ENCODE data around the gene ZNF813. TPM values are rescaled to one million over a fixed set of nuclear protein-coding genes. Genes with fewer than 3 reads are reported as not detected.

The ZNF813 gene
- total and polyA plus RNA-seq, 9 of the 15 experiments (the other 6 are each of a cell fraction or from before 2014, with no cell fraction given) = 1.3 to 8.0 (median 5.3) TPM

DNA sequence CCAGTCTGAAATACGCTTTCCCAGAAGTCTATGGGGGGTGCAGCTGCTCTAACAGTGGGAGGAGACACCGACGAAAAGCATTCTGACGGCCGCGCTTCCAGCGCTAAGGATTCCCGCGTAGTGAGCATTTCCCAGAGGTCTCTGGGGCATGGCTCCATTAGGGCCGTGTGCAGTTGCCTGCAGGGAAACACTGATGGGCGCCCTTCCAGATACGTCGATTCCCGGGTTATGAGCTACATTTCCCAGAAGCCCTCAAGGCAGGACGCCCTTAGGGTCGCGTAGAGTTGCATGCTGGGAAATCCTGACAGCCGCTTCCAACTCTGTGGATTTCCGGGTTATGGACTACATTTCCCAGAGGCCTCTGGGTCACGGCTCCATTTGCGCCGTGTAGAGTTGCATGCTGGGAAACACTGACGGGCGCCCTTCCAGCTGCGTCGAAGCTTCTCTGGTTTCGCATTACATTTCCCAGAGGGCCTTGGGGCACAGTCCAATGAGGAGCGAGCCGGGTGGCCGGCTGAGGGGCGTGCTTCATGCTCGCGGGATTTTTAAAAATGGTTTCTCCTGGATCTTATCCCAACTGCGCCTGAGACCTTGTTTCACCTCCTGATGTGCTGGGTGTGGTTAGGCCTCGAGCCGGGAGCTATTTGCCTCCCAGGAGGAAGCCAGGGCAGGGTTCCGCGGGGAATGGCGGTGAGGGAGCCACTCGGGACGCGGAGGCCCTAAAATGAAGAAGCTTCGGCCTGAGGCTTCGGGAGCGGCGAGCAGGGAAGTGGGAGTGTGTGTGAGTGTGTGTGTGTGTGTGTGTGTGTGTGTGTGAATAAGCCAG lies 53.2 kb downstream of the ZNF813 start (continued):
- TF ChIP-seq HDAC3 (IDR thresholded peaks at IDR 0.05; ENCODE audit: borderline replicate concordance, partially characterized antibody) (no peak), THRAP3 (IDR thresholded peaks at IDR 0.05; ENCODE audit: borderline replicate concordance) (no peak), XRCC5 (IDR thresholded peaks at IDR 0.05; ENCODE audit: low read depth, low read length) (no peak), ZNF3 (CRISPR knock-in tag; IDR thresholded peaks at IDR 0.05) (no peak), HLTF (IDR thresholded peaks at IDR 0.05) (0 out of 2 replicates have a peak, but pooled peaks have one; percentile 28), DDX20 (tag; IDR thresholded peaks at IDR 0.05; ENCODE audit: low read depth) (no peak), DPF2 (IDR thresholded peaks at IDR 0.05) (no peak), RAD21 (CRISPR knock-in tag; conservative IDR thresholded peaks at IDR 0.05 in 1 of 2, IDR thresholded peaks at IDR 0.05 in 1 of 2) (no peak), DNMT1 (IDR thresholded peaks at IDR 0.05) (no peak), TCF3 (CRISPR knock-in tag; IDR thresholded peaks at IDR 0.05) (no peak), ELF1 (tag; IDR thresholded peaks at IDR 0.05) (peak; percentile 97), GTF2A2 (tag; IDR thresholded peaks at IDR 0.05) (no peak), IRF2 (CRISPR knock-in tag; IDR thresholded peaks at IDR 0.05) (no peak)
- TF ChIP-seq, protein P1, sequence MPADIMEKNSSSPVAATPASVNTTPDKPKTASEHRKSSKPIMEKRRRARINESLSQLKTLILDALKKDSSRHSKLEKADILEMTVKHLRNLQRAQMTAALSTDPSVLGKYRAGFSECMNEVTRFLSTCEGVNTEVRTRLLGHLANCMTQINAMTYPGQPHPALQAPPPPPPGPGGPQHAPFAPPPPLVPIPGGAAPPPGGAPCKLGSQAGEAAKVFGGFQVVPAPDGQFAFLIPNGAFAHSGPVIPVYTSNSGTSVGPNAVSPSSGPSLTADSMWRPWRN (IDR thresholded peaks at IDR 0.05; ENCODE audit: low read depth) = no peak
- TF ChIP-seq, protein P2, sequence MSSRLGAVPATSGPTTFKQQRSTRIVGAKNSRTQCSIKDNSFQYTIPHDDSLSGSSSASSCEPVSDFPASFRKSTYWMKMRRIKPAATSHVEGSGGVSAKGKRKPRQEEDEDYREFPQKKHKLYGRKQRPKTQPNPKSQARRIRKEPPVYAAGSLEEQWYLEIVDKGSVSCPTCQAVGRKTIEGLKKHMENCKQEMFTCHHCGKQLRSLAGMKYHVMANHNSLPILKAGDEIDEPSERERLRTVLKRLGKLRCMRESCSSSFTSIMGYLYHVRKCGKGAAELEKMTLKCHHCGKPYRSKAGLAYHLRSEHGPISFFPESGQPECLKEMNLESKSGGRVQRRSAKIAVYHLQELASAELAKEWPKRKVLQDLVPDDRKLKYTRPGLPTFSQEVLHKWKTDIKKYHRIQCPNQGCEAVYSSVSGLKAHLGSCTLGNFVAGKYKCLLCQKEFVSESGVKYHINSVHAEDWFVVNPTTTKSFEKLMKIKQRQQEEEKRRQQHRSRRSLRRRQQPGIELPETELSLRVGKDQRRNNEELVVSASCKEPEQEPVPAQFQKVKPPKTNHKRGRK (tag; IDR thresholded peaks at IDR 0.05) = no peak
- TF ChIP-seq, protein P3, sequence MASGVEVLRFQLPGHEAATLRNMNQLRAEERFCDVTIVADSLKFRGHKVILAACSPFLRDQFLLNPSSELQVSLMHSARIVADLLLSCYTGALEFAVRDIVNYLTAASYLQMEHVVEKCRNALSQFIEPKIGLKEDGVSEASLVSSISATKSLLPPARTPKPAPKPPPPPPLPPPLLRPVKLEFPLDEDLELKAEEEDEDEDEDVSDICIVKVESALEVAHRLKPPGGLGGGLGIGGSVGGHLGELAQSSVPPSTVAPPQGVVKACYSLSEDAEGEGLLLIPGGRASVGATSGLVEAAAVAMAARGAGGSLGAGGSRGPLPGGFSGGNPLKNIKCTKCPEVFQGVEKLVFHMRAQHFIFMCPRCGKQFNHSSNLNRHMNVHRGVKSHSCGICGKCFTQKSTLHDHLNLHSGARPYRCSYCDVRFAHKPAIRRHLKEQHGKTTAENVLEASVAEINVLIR (CRISPR knock-in tag; IDR thresholded peaks at IDR 0.05) = peak; percentile 62; the same call in 1 of the 2 replicates
- TF ChIP-seq, protein P4, sequence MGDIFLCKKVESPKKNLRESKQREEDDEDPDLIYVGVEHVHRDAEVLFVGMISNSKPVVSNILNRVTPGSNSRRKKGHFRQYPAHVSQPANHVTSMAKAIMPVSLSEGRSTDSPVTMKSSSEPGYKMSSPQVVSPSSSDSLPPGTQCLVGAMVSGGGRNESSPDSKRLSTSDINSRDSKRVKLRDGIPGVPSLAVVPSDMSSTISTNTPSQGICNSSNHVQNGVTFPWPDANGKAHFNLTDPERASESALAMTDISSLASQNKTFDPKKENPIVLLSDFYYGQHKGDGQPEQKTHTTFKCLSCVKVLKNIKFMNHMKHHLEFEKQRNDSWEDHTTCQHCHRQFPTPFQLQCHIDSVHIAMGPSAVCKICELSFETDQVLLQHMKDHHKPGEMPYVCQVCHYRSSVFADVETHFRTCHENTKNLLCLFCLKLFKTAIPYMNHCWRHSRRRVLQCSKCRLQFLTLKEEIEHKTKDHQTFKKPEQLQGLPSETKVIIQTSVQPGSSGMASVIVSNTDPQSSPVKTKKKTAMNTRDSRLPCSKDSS (IDR thresholded peaks at IDR 0.05; ENCODE audit: low read depth, partially characterized antibody) = no peak
- TF ChIP-seq, protein P5, sequence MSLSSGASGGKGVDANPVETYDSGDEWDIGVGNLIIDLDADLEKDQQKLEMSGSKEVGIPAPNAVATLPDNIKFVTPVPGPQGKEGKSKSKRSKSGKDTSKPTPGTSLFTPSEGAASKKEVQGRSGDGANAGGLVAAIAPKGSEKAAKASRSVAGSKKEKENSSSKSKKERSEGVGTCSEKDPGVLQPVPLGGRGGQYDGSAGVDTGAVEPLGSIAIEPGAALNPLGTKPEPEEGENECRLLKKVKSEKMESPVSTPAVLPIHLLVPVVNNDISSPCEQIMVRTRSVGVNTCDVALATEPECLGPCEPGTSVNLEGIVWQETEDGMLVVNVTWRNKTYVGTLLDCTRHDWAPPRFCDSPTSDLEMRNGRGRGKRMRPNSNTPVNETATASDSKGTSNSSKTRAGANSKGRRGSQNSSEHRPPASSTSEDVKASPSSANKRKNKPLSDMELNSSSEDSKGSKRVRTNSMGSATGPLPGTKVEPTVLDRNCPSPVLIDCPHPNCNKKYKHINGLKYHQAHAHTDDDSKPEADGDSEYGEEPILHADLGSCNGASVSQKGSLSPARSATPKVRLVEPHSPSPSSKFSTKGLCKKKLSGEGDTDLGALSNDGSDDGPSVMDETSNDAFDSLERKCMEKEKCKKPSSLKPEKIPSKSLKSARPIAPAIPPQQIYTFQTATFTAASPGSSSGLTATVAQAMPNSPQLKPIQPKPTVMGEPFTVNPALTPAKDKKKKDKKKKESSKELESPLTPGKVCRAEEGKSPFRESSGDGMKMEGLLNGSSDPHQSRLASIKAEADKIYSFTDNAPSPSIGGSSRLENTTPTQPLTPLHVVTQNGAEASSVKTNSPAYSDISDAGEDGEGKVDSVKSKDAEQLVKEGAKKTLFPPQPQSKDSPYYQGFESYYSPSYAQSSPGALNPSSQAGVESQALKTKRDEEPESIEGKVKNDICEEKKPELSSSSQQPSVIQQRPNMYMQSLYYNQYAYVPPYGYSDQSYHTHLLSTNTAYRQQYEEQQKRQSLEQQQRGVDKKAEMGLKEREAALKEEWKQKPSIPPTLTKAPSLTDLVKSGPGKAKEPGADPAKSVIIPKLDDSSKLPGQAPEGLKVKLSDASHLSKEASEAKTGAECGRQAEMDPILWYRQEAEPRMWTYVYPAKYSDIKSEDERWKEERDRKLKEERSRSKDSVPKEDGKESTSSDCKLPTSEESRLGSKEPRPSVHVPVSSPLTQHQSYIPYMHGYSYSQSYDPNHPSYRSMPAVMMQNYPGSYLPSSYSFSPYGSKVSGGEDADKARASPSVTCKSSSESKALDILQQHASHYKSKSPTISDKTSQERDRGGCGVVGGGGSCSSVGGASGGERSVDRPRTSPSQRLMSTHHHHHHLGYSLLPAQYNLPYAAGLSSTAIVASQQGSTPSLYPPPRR (CRISPR knock-in tag; IDR thresholded peaks at IDR 0.05; ENCODE audit: borderline replicate concordance) = no peak

All from K562 (cell line).